CD4-positive, alpha-beta T cell (primary cell): Measurements from ENCODE around the gene MCC. TPM values are rescaled to one million over a fixed set of nuclear protein-coding genes. Genes with fewer than 3 reads are reported as not detected.

Experiments used
- ATAC-seq: fragments of 200-7000 bp; cut with Tn5 transposase; one replicate; pipeline ENCODE4 v1.10.0; 2022; ENCODE audit warnings: mild to moderate bottlenecking; ENCODE audit not compliant: poor library complexity
- CTCF ChIA-PET: fragments of 350-600 bp; sonication (Branson Sonifier 250); formaldehyde crosslinking; loops from one replicate; lab custom pipeline; 2021; ENCODE audit warnings: antibody characterized with exemption, inconsistent platforms; lab: Charles Lee
- POLR2A ChIA-PET: fragments of 350-600 bp; sonication (Branson Sonifier 250); formaldehyde crosslinking; loops from one replicate; lab custom pipeline; 2021; ENCODE audit warnings: antibody characterized with exemption, inconsistent platforms; lab: Charles Lee
- DNase-seq, 14 experiments: peaks; one replicate each; pipeline ENCODE4 v3.0.0-alpha.2; 2013 to 2020; ENCODE audit warnings: mixed read lengths in 2 of 14
- H3K27ac ChIP-seq, 2 donors: one replicate each; pipeline versions ENCODE4 v1.5.1 to v1.7.0; 2013; ENCODE audit warnings: low read length in 2 of 2, low read depth in 1 of 2, mild to moderate bottlenecking in 1 of 2
- H3K27me3 ChIP-seq, 2 experiments: 1 replicate in 1 of 2; 2 replicates in 1 of 2; pipeline versions ENCODE4 v1.6.1 to v1.7.0; 2013; ENCODE audit warnings: low read length in 2 of 2, control low read depth in 1 of 2, mild to moderate bottlenecking in 1 of 2, moderate library complexity in 1 of 2; ENCODE audit not compliant: insufficient read depth in 2 of 2, control insufficient read depth in 1 of 2
- H3K36me3 ChIP-seq: one replicate; pipeline ENCODE4 v1.6.1; 2013; ENCODE audit warnings: low read length, control low read depth; ENCODE audit not compliant: insufficient read depth
- H3K4me1 ChIP-seq: one replicate; pipeline ENCODE4 v1.6.1; 2013; ENCODE audit warnings: low read length, control low read depth; ENCODE audit not compliant: insufficient read depth
- H3K4me3 ChIP-seq: one replicate; pipeline ENCODE4 v1.5.1; 2013; ENCODE audit warnings: mild to moderate bottlenecking, low read length, moderate library complexity
- H3K9me3 ChIP-seq, 2 experiments: 1 replicate in 1 of 2; 2 replicates in 1 of 2; pipeline versions ENCODE4 v1.6.1 to v1.7.0; 2013; ENCODE audit warnings: low read length in 2 of 2, mild to moderate bottlenecking in 2 of 2, control low read depth in 1 of 2, moderate library complexity in 1 of 2; ENCODE audit not compliant: control insufficient read depth in 1 of 2, insufficient read depth in 1 of 2
- H3K27ac Mint-ChIP-seq: one replicate; pipeline ENCODE4 v1.8.0; 2020; ENCODE audit warnings: mixed read lengths
- H3K27me3 Mint-ChIP-seq: one replicate; pipeline ENCODE4 v1.8.0; 2021; ENCODE audit warnings: mixed read lengths
- H3K36me3 Mint-ChIP-seq: one replicate; pipeline ENCODE4 v1.8.0; 2021; ENCODE audit warnings: low read depth, mixed read lengths
- H3K4me1 Mint-ChIP-seq: one replicate; pipeline ENCODE4 v1.8.0; 2021; ENCODE audit warnings: low read depth, mixed read lengths
- H3K4me3 Mint-ChIP-seq: one replicate; pipeline ENCODE4 v1.8.0; 2020; ENCODE audit warnings: mild to moderate bottlenecking, mixed read lengths
- H3K9me3 Mint-ChIP-seq: one replicate; pipeline ENCODE4 v1.8.0; 2020; ENCODE audit warnings: mixed read lengths
- CTCF ChIP-seq: fragments of 200-600 bp; IDR thresholded peaks from one replicate; pipeline ENCODE4 v1.8.0; 2022; ENCODE audit warnings: antibody characterized with exemption, mild to moderate bottlenecking
- intact Hi-C, 2 experiments: fragments of 100-400 bp; cut with DNase I in 1 of 2; cut with micrococcal nuclease in 1 of 2; formaldehyde crosslinking; loops; one replicate each; pipeline versions ENCODE4 v1.15.1 to v1.9.0; 2023 to 2025; cut with DNase I, micrococcal nuclease
- total RNA-seq, 174 experiments: library from RNA in 2 of 174; stranded (reverse) in 2 of 174; gene quantifications; one replicate each; pipeline ENCODE4 v1.2.3 and lab custom pipeline; 2021 to 2026

MCC gene
- total RNA-seq, 2 experiments from 2014 or later: 3.2 to 3.3 TPM

GRCh38 chr5:113256671-113257452 lies 231.4 kb downstream of the MCC start:
- Mint-ChIP-seq H3K4me3 (no peak overlapping the region), H3K36me3 (no peaks in the 10 kb centered on the region), H3K27ac (no peak overlapping the region), H3K4me1 (no peaks in the 10 kb centered on the region), H3K27me3 (peaks cover 4% of the 10 kb centered on the region), H3K9me3 (no peaks in the 10 kb centered on the region)
- TF ChIP-seq CTCF: no peak
- no peaks in the 10 kb centered on the region for H3K36me3 ChIP-seq
- ATAC-seq (no peak), DNase-seq (no peak)
- intact Hi-C loops: no loop called here
- H3K27me3 ChIP-seq: no peaks in the 10 kb centered on the region
- no peaks in the 10 kb centered on the region for H3K4me1 ChIP-seq
- no peaks in the 10 kb centered on the region for H3K9me3 ChIP-seq
- no peak overlapping the region for H3K4me3 ChIP-seq
- ChIA-PET CTCF (no interaction called here), POLR2A (no interaction called here)
- no peak overlapping the region for H3K27ac ChIP-seq

DNA sequence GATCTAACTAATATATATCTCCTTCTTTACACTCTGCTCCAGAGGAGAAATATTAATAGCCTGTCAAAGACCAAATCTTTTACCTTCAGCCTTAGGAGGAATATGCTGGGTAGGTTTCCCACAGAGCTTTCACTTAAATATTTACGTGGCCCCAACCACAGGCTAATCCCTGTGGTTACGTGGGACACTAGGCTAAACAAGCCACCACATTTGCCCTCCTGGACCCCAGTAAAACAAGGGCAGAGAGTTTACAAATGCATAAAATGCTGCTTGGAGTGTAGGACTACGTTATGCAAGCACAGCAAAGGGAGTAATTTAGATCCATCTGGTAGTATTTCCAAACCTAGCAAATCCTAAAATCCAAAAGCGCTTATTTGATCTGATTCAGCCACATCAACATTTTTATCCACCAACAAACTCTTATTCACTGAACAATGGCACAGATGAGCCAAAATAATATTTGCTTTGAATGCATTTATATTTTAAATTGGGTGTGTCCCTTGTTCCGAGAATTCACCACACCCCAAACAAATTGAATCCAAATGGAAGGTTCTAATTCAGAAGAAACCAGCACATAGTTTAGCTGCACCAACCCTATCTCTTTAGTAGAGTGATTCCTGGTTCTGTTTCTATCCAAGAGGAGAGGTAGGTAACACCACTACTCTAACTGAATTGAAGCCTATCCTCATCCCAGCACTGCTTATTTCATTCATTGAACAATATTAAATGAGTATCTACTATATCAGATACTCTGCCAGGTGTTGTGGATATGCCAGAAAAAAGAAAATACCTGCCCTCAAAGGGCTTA lies 232.5 kb downstream of the MCC start:
- Histone ChIP-seq H3K4me1 (no peaks in the 10 kb centered on the region), H3K9me3 (no peaks in the 10 kb centered on the region), H3K27ac (no peak overlapping the region), H3K4me3 (no peak overlapping the region), H3K27me3 (no peaks in the 10 kb centered on the region), H3K36me3 (no peaks in the 10 kb centered on the region)
- Mint-ChIP-seq H3K4me1 (no peaks in the 10 kb centered on the region), H3K4me3 (no peak overlapping the region), H3K36me3 (no peaks in the 10 kb centered on the region), H3K27me3 (peaks cover 4% of the 10 kb centered on the region), H3K9me3 (no peaks in the 10 kb centered on the region), H3K27ac (no peak overlapping the region)
- ATAC-seq (no peak), DNase-seq (no peak)
- POLR2A ChIA-PET: no interaction called here
- intact Hi-C loops: no loop called here
- no peak for TF ChIP-seq CTCF
- CTCF ChIA-PET: no interaction called here

- ATAC-seq (no peak), DNase-seq (no peak)
- no peaks in the 10 kb centered on the region for H3K9me3 ChIP-seq
- H3K36me3 Mint-ChIP-seq: no peaks in the 10 kb centered on the region
- CTCF ChIA-PET: no interaction called here
- no peak overlapping the region for H3K27ac ChIP-seq
- H3K27me3 Mint-ChIP-seq: peaks cover 4% of the 10 kb centered on the region
- no peaks in the 10 kb centered on the region for H3K9me3 Mint-ChIP-seq
- intact Hi-C loops: no loop called here
- H3K4me1 Mint-ChIP-seq: no peaks in the 10 kb centered on the region
- no peaks in the 10 kb centered on the region for H3K36me3 ChIP-seq
- H3K4me1 ChIP-seq: no peaks in the 10 kb centered on the region
- H3K4me3 ChIP-seq: no peak overlapping the region
- H3K27ac Mint-ChIP-seq: no peak overlapping the region
- no peak for TF ChIP-seq CTCF
- H3K27me3 ChIP-seq: no peaks in the 10 kb centered on the region
- POLR2A ChIA-PET: no interaction called here
- no peak overlapping the region for H3K4me3 Mint-ChIP-seq
Observed at GRCh38 chr5:113255105-113255504, 233.1 kb downstream of the MCC start.
